Limb (tissue), 2 donors: ENCODE results near the gene APBA2.

Experiments
- DNase-seq, 2 donors: peaks; one replicate each; pipeline ENCODE4 v3.0.0-alpha.2; 2016; ENCODE audit errors: extremely low spot score in 2 of 2

APBA2 gene

DNA sequence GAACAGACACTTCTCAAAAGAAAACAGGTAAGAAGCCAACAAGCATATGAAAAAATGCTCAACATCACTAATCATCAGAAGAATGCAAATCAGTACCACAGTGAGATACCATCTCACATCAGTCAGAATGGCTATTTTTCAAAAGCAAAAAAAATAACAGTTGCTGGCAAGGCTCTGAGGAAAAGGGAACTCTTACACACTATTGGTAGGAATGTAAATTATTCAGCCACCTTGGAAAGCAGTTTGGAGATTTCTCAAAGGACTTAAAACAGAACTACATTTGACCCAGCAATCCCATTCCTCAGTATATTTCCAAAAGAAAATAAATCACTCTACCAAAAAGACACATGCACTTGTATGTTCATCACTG, 95.6 kb downstream of the APBA2 start:
- DNase-seq: no peak

GRCh38 chr15:28981921-28982320, 96.1 kb downstream of the APBA2 start:
- DNase-seq: no peak

GRCh38 chr15:28982886-28983285, 97.1 kb downstream of the APBA2 start:
- DNase-seq: no peak

- no peak for DNase-seq
Observed at GRCh38 chr15:28983432-28984311, 97.9 kb downstream of the APBA2 start.

GRCh38 chr15:28984421-28985315, 98.9 kb downstream of the APBA2 start:
- peak in 1 of 2 donors; percentile 30 for DNase-seq

DNA sequence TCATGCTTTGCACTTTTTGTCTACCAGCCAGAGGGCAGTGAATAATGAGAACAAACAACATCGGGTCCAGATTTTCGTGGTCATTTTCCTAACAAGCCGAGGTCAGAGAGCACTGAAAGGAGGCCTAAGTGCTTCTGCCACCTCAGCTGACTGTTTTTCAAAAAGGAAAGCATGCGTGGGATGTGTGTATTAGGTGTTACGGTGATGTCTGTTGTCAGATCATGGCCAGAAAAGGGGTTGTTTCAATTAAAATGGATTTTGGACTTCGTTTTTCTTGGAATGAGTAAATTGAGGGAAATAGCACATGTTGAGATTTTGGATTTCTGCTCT, 99.5 kb downstream of the APBA2 start:
- DNase-seq: no peak

DNA sequence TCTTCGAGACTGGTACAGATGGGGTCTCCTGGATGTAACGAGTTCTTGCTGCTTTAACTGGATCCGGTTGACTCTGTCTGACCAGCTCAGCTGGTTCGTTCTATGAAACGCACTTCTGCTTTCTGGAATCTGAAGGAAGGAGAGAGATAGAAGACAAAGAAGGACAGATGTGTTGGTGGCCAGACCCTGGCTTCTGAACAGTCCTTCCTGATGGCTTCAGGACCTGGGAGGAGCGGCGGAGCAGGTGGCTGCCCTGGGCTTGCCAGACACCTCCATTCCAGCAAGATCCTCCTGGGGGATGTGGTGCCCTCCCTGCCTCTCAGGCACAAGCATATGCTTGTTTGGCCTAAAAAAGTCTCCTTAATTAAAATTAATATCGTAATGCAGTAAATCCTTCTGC, 99.9 kb downstream of the APBA2 start:
- DNase-seq: no peak

DNA sequence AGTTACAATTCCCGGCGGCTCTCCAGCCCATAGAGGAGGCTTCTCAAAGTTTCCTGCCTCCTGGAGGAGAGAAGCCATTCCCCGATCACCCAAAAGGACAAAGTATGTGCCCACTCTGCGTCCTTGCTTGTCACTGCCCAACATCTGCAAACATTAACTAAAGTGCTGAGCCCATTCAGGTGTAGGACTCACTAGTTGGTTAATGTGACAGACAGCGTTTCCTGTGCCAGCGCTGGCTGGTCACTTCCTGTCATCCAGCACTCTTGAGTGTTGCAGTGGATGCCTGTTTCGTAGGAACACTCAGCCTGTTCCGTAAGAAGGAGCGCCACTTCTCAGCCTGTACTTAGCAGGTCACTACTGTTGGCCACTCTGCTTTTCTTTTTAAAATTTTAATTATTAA, 100.3 kb downstream of the APBA2 start:
- no peak for DNase-seq

- DNase-seq: no peak
Observed at GRCh38 chr15:28986726-28987125, 101.0 kb downstream of the APBA2 start.

GRCh38 chr15:28987337-28987736, 101.6 kb downstream of the APBA2 start:
- no peak for DNase-seq

- no peak for DNase-seq
Observed at GRCh38 chr15:28989239-28989830, 103.6 kb downstream of the APBA2 start.

DNA sequence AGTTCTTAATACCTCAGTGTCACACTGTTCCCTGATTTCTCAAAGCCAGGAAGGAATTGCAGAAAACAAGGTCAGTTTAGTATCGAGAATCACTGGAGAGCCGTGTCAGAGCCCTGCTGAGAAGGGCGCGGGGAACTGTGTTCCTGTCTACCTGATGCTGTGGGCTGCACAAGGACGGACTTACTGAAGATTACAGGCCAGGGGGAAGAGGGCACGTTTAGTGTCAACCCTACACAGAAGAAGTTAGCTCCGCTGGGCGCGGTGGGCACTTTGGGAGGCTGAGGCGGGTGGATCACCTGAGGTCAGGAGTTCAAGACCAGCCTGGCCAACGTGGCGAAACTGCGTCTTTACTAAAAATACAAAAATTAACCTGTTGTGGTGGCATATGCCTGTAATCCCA, 104.1 kb downstream of the APBA2 start:
- DNase-seq: no peak

DNA sequence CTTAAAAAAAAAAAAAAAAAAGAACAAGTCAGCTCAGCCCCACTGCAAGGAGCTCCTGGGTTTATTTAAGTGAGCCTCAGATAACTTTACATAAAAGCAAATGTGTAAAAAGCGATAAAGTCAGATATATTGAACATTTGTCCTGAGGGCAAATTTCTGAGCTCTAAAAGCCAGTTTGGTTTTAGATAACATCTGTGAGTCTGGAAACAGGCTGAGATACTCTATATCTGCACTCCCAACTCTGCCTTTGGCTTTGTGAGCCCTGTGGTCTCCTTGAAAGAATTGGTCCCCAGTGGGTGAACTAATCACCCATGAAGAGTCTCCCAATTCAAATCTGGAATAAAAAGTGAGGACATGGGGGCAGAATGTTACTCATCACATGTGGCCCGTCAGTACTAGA, 104.6 kb downstream of the APBA2 start:
- DNase-seq: no peak

GRCh38 chr15:28991236-28992171, 105.7 kb downstream of the APBA2 start:
- DNase-seq: no peak

DNA sequence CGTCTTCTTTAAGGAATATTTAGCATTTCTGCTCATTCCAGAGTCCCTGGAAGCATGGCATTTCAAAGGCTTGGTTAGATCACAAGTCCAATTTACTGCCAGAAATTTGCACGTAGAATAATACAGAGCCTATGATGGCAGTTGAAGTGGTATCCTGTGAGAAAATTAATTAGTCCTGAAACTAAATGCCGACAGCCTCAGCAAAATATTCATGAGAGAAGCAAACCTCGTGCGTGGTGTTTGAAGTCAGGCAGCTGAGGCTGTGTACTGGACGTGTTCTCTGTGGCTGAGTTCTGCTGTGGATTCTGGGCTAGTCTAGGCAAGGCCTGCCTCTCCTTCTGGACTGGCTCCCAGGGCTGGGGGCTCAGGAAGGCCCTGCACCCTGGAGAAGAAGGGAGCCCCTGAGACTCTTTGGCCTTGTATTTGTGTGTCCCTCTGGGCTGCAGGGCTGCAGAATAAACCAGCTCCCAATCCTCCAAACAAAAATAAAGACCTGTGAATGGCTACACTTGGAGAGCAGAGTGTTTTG, 106.6 kb downstream of the APBA2 start:
- no peak for DNase-seq

- DNase-seq: no peak
Observed at GRCh38 chr15:28993051-28993719, 107.4 kb downstream of the APBA2 start.

GRCh38 chr15:28993720-28994053, 107.9 kb downstream of the APBA2 start:
- no peak for DNase-seq

DNA sequence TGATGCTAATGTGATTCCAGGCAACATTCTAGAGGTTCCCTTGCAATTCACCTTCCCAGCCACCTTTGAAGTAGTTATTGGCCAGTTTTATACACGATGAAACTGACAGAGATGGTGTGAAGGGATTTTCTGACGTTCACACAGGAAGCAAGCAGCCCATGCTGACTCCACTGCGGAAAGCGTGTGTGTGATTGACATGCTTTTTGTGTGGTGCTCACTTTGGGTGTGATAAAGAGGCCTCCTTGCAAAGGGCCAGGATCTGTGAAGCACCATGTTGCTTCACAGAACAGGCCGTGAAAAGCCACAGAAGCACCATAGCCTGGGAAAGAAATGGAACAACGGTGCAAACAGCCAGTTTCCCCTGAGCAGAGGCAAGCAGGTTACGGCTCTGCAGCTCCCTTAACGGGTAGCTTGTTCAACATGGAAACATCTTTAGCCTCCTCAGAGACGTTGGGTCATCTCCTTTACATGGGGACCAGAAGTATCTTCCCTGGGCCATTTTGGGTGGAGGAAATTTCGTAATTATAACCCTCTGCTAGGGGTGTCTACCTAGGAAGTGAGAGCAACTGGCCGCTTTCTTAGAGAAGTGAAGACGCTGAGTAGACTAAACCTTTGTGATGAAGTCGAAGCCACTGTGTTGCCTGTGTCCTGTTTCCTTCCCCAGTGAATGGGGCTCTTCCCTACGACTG, 108.5 kb downstream of the APBA2 start:
- no peak for DNase-seq

GRCh38 chr15:28994831-28995596, 109.2 kb downstream of the APBA2 start:
- DNase-seq: no peak
